HEK293 (cell line): ENCODE results near the gene SLC9A9.

Experiments used
- CTCF ChIA-PET: fragments of 350-600 bp; formaldehyde crosslinking; extraction: SDS; loops from one replicate; lab custom pipeline; 2021; ENCODE audit warnings: antibody characterized with exemption; lab: Yijun Ruan, JAX
- POLR2A ChIA-PET: fragments of 300-600 bp; formaldehyde crosslinking; extraction: SDS; loops from one replicate; lab custom pipeline; 2020; ENCODE audit warnings: antibody characterized with exemption, inconsistent platforms; lab: Yijun Ruan, JAX
- H3K27ac ChIP-seq: fragments of 200-500 bp; sonication (Bioruptor generic); 2 replicates; pipeline ENCODE4 v1.5.1; 2014; ENCODE audit warnings: low read depth, low read length, control low read depth, inconsistent platforms; ENCODE audit errors: extremely low read depth
- H3K36me3 ChIP-seq, 2 experiments: fragments of 200-500 bp in 1 of 2; sonication (Bioruptor generic) in 1 of 2; 1 replicate in 1 of 2; 2 replicates in 1 of 2; pipeline ENCODE4 v1.5.1; 2014 to 2017; ENCODE audit warnings: inconsistent platforms in 2 of 2, low read length in 2 of 2; ENCODE audit not compliant: control insufficient read depth in 2 of 2, insufficient read depth in 1 of 2
- H3K4me1 ChIP-seq: fragments of 200-500 bp; sonication (Bioruptor generic); 2 replicates; pipeline ENCODE4 v1.5.1; 2014; ENCODE audit warnings: mild to moderate bottlenecking, low read length, inconsistent platforms; ENCODE audit not compliant: control insufficient read depth, insufficient read depth
- H3K4me3 ChIP-seq: 2 replicates; pipeline ENCODE4 v1.5.1; 2011; ENCODE audit warnings: low read depth, mild to moderate bottlenecking, control low read depth, low read length, moderate library complexity
- H3K9me3 ChIP-seq: fragments of 200-500 bp; sonication (Bioruptor generic); 2 replicates; pipeline ENCODE4 v1.5.1; 2014; ENCODE audit warnings: low read depth, low read length, inconsistent platforms; ENCODE audit not compliant: control insufficient read depth, insufficient read depth
- FEZF1 ChIP-seq: fragments of 450-650 bp; formaldehyde crosslinking; IDR thresholded peaks from 2 replicates; pipeline ENCODE4 v1.5.1; 2016; ENCODE audit warnings: missing biosample characterization, missing genetic modification characterization
- HOXA7 ChIP-seq: sonication (generic); formaldehyde crosslinking; IDR thresholded peaks from 2 replicates; pipeline ENCODE4 v1.8.1; 2022; ENCODE audit warnings: missing genetic modification reagents, borderline replicate concordance
- TCF7L2 ChIP-seq: IDR thresholded peaks from 2 replicates; pipeline ENCODE4 v1.6.1; 2011; ENCODE audit warnings: low read depth, mild to moderate bottlenecking, inconsistent platforms, low read length, moderate library complexity, borderline replicate concordance
- ZFP37 ChIP-seq: fragments of 450-650 bp; formaldehyde crosslinking; IDR thresholded peaks from 2 replicates; pipeline ENCODE4 v1.5.1; 2016; ENCODE audit warnings: missing biosample characterization, missing genetic modification characterization
- ZNF155 ChIP-seq: fragments of 450-650 bp; formaldehyde crosslinking; IDR thresholded peaks from 2 replicates; pipeline ENCODE4 v1.5.1; 2016; ENCODE audit warnings: missing biosample characterization, missing genetic modification characterization
- ZNF184 ChIP-seq: fragments of 450-650 bp; IDR thresholded peaks from 2 replicates; pipeline ENCODE4 v1.5.1; 2018; ENCODE audit warnings: missing biosample characterization, mild to moderate bottlenecking, missing genetic modification characterization
- ZNF223 ChIP-seq: fragments of 450-650 bp; formaldehyde crosslinking; IDR thresholded peaks from 2 replicates; pipeline ENCODE4 v1.5.1; 2016; ENCODE audit warnings: missing biosample characterization, missing genetic modification characterization
- ZNF510 ChIP-seq: fragments of 450-650 bp; formaldehyde crosslinking; IDR thresholded peaks from 2 replicates; pipeline ENCODE4 v1.5.1; 2018; ENCODE audit warnings: mild to moderate bottlenecking, missing genetic modification characterization, missing biosample characterization; ENCODE audit not compliant: insufficient replicate concordance
- ZNF544 ChIP-seq: fragments of 450-650 bp; formaldehyde crosslinking; IDR thresholded peaks from 2 replicates; pipeline ENCODE4 v1.5.0; 2017; ENCODE audit warnings: missing biosample characterization, missing genetic modification characterization
- ZNF549 ChIP-seq: fragments of 450-650 bp; IDR thresholded peaks from 2 replicates; pipeline ENCODE4 v1.5.1; 2018; ENCODE audit warnings: missing biosample characterization, missing genetic modification characterization, mild to moderate bottlenecking, inconsistent platforms, moderate library complexity
- ZNF596 ChIP-seq: fragments of 450-650 bp; IDR thresholded peaks from 2 replicates; pipeline ENCODE4 v1.5.0; 2018; ENCODE audit warnings: missing biosample characterization, mild to moderate bottlenecking, missing genetic modification characterization, moderate library complexity
- ZNF660 ChIP-seq: fragments of 450-650 bp; IDR thresholded peaks from 2 replicates; pipeline ENCODE4 v1.5.1; 2018; ENCODE audit warnings: missing biosample characterization, mild to moderate bottlenecking, missing genetic modification characterization
- ZNF747 ChIP-seq: fragments of 450-650 bp; formaldehyde crosslinking; IDR thresholded peaks from 2 replicates; pipeline ENCODE4 v1.5.1; 2016; ENCODE audit warnings: missing biosample characterization, missing genetic modification characterization
- ZSCAN30 ChIP-seq: fragments of 450-650 bp; IDR thresholded peaks from 2 replicates; pipeline ENCODE4 v1.5.1; 2018; ENCODE audit warnings: missing biosample characterization, mild to moderate bottlenecking, missing genetic modification characterization, moderate library complexity
- ZXDB ChIP-seq: fragments of 450-650 bp; formaldehyde crosslinking; IDR thresholded peaks from 2 replicates; pipeline ENCODE4 v1.5.1; 2016; ENCODE audit warnings: missing biosample characterization, missing genetic modification characterization
- TF ChIP-seq, protein P1 (sequence below): fragments of 450-650 bp; formaldehyde crosslinking; IDR thresholded peaks from 2 replicates; pipeline ENCODE4 v1.5.1; 2016; ENCODE audit warnings: missing biosample characterization, missing genetic modification characterization
- TF ChIP-seq, protein P2 (sequence below): fragments of 450-650 bp; formaldehyde crosslinking; IDR thresholded peaks from 2 replicates; pipeline ENCODE4 v1.5.1; 2016; ENCODE audit warnings: missing biosample characterization, missing genetic modification characterization
- TF ChIP-seq, protein P3 (sequence below): fragments of 450-650 bp; formaldehyde crosslinking; IDR thresholded peaks from 2 replicates; pipeline ENCODE4 v1.5.1; 2016; ENCODE audit warnings: missing biosample characterization, missing genetic modification characterization
- TF ChIP-seq, protein P4 (sequence below): fragments of 450-650 bp; formaldehyde crosslinking; IDR thresholded peaks from 2 replicates; pipeline ENCODE4 v1.5.1; 2016; ENCODE audit warnings: missing biosample characterization, missing genetic modification characterization

SLC9A9 gene

DNA sequence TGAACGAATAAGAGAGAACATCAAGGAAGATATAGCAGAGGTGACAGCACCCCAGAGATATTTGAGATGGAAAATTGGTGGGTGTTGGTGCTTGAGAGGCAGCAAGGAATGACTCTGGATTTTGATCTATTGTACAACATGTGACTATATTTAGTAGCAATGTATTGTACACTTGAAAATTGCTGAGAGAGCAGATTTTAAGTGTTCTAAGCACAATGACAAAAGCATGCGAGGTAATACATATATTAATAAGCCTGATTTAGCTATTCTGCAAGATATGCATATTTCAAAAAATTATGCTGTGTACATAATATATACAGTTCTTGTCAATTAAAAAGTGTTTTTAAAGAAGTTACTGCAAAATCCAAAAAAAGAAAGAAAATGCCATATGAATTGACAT lies 194.3 kb downstream of the SLC9A9 start:
- H3K27ac ChIP-seq: no peak overlapping the region
- no peaks in the 10 kb centered on the region for H3K4me1 ChIP-seq
- TF ChIP-seq, protein P1, sequence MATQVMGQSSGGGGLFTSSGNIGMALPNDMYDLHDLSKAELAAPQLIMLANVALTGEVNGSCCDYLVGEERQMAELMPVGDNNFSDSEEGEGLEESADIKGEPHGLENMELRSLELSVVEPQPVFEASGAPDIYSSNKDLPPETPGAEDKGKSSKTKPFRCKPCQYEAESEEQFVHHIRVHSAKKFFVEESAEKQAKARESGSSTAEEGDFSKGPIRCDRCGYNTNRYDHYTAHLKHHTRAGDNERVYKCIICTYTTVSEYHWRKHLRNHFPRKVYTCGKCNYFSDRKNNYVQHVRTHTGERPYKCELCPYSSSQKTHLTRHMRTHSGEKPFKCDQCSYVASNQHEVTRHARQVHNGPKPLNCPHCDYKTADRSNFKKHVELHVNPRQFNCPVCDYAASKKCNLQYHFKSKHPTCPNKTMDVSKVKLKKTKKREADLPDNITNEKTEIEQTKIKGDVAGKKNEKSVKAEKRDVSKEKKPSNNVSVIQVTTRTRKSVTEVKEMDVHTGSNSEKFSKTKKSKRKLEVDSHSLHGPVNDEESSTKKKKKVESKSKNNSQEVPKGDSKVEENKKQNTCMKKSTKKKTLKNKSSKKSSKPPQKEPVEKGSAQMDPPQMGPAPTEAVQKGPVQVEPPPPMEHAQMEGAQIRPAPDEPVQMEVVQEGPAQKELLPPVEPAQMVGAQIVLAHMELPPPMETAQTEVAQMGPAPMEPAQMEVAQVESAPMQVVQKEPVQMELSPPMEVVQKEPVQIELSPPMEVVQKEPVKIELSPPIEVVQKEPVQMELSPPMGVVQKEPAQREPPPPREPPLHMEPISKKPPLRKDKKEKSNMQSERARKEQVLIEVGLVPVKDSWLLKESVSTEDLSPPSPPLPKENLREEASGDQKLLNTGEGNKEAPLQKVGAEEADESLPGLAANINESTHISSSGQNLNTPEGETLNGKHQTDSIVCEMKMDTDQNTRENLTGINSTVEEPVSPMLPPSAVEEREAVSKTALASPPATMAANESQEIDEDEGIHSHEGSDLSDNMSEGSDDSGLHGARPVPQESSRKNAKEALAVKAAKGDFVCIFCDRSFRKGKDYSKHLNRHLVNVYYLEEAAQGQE (tag by site-specific recombination): no peak
- TF ChIP-seq ZXDB (tag by site-specific recombination) (no peak), ZNF660 (tag by site-specific recombination) (no peak), ZNF184 (tag by site-specific recombination) (no peak), ZNF549 (tag by site-specific recombination) (no peak), ZFP37 (no peak), ZNF747 (no peak), ZNF544 (no peak), ZNF155 (tag by site-specific recombination) (no peak), ZNF596 (tag by site-specific recombination) (no peak), ZNF510 (tag by site-specific recombination) (no peak), TCF7L2 (no peak), ZSCAN30 (tag by site-specific recombination) (no peak), ZNF223 (tag by site-specific recombination) (no peak), HOXA7 (CRISPR knock-in tag) (no peak), FEZF1 (tag by site-specific recombination) (no peak)
- TF ChIP-seq, protein P2, sequence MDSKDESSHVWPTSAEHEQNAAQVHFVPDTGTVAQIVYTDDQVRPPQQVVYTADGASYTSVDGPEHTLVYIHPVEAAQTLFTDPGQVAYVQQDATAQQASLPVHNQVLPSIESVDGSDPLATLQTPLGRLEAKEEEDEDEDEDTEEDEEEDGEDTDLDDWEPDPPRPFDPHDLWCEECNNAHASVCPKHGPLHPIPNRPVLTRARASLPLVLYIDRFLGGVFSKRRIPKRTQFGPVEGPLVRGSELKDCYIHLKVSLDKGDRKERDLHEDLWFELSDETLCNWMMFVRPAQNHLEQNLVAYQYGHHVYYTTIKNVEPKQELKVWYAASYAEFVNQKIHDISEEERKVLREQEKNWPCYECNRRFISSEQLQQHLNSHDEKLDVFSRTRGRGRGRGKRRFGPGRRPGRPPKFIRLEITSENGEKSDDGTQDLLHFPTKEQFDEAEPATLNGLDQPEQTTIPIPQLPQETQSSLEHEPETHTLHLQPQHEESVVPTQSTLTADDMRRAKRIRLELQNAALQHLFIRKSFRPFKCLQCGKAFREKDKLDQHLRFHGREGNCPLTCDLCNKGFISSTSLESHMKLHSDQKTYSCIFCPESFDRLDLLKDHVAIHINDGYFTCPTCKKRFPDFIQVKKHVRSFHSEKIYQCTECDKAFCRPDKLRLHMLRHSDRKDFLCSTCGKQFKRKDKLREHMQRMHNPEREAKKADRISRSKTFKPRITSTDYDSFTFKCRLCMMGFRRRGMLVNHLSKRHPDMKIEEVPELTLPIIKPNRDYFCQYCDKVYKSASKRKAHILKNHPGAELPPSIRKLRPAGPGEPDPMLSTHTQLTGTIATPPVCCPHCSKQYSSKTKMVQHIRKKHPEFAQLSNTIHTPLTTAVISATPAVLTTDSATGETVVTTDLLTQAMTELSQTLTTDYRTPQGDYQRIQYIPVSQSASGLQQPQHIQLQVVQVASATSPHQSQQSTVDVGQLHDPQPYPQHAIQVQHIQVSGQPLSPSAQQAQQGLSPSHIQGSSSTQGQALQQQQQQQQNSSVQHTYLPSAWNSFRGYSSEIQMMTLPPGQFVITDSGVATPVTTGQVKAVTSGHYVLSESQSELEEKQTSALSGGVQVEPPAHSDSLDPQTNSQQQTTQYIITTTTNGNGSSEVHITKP: no peak
- TF ChIP-seq, protein P3, sequence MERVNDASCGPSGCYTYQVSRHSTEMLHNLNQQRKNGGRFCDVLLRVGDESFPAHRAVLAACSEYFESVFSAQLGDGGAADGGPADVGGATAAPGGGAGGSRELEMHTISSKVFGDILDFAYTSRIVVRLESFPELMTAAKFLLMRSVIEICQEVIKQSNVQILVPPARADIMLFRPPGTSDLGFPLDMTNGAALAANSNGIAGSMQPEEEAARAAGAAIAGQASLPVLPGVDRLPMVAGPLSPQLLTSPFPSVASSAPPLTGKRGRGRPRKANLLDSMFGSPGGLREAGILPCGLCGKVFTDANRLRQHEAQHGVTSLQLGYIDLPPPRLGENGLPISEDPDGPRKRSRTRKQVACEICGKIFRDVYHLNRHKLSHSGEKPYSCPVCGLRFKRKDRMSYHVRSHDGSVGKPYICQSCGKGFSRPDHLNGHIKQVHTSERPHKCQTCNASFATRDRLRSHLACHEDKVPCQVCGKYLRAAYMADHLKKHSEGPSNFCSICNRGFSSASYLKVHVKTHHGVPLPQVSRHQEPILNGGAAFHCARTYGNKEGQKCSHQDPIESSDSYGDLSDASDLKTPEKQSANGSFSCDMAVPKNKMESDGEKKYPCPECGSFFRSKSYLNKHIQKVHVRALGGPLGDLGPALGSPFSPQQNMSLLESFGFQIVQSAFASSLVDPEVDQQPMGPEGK (tag by site-specific recombination): no peak
- TF ChIP-seq, protein P4, sequence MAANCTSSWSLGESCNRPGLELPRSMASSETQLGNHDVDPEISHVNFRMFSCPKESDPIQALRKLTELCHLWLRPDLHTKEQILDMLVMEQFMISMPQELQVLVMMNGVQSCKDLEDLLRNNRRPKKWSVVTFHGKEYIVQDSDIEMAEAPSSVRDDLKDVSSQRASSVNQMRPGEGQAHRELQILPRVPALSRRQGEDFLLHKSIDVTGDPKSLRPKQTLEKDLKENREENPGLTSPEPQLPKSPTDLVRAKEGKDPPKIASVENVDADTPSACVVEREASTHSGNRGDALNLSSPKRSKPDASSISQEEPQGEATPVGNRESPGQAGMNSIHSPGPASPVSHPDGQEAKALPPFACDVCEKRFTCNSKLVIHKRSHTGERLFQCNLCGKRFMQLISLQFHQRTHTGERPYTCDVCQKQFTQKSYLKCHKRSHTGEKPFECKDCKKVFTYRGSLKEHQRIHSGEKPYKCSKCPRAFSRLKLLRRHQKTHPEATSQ (tag by site-specific recombination): no peak
- ChIA-PET CTCF (interaction anchor here (1.8 kb wide), 1 partner anchor 20 kb away, joined by 4 read pairs; no protein-coding TSS in a partner anchor), POLR2A (no interaction called here)
- H3K4me3 ChIP-seq: no peak overlapping the region
- H3K9me3 ChIP-seq: no peaks in the 10 kb centered on the region
- H3K36me3 ChIP-seq: no peaks in the 10 kb centered on the region
